GM18519 (cell line): ENCODE results near the gene CPSF3.

Experiments
- ATAC-seq: cut with Tn5 transposase; IDR thresholded peaks from one replicate; pipeline ENCODE4 v1.9.1; 2021; ENCODE audit warnings: mild to moderate bottlenecking, moderate library complexity; ENCODE audit not compliant: unreplicated experiment, low FRiP score

Gene CPSF3

GRCh38 chr2:9462886-9463697 lies 39.6 kb downstream of the CPSF3 start:
- no peak for ATAC-seq

- no peak for ATAC-seq
Measured at GRCh38 chr2:9463698-9464034, 40.2 kb downstream of the CPSF3 start.

GRCh38 chr2:9465170-9465569 lies 41.7 kb downstream of the CPSF3 start:
- no peak for ATAC-seq

GRCh38 chr2:9466147-9466683 lies 42.8 kb downstream of the CPSF3 start:
- no peak for ATAC-seq

- ATAC-seq: no peak
Measured at GRCh38 chr2:9467687-9468086, 44.2 kb downstream of the CPSF3 start.

- ATAC-seq: no peak
Measured at GRCh38 chr2:9471206-9471605, 47.8 kb downstream of the CPSF3 start.

- no peak for ATAC-seq
Measured at GRCh38 chr2:9472511-9472910, 49.1 kb downstream of the CPSF3 start.

GRCh38 chr2:9473308-9473984 lies 50.0 kb downstream of the CPSF3 start:
- no peak for ATAC-seq

- no peak for ATAC-seq
Measured at GRCh38 chr2:9473985-9474360, 50.5 kb downstream of the CPSF3 start.

- peak; percentile 39 for ATAC-seq
Measured at GRCh38 chr2:9474361-9475057, 51.1 kb downstream of the CPSF3 start, which contains the start of gene IAH1. Gene IAH1, plus strand, starts transcription at chr2:9474551. Its CDS starts 16 bp downstream, at chr2:9474567.

- ATAC-seq: no peak
Measured at GRCh38 chr2:9477914-9478313, 54.5 kb downstream of the CPSF3 start.

GRCh38 chr2:9478526-9478925 lies 55.1 kb downstream of the CPSF3 start:
- no peak for ATAC-seq

GRCh38 chr2:9480157-9480556 lies 56.7 kb downstream of the CPSF3 start:
- ATAC-seq: no peak

GRCh38 chr2:9483107-9483506 lies 59.7 kb downstream of the CPSF3 start:
- no peak for ATAC-seq

GRCh38 chr2:9484533-9484932 lies 61.1 kb downstream of the CPSF3 start:
- no peak for ATAC-seq

GRCh38 chr2:9488583-9489547 lies 65.4 kb downstream of the CPSF3 start:
- no peak for ATAC-seq

- ATAC-seq: no peak
Measured at GRCh38 chr2:9490789-9491188, 67.3 kb downstream of the CPSF3 start.

- no peak for ATAC-seq
Measured at GRCh38 chr2:9492927-9493326, 69.5 kb downstream of the CPSF3 start.

GRCh38 chr2:9493478-9493877 lies 70.0 kb downstream of the CPSF3 start:
- ATAC-seq: no peak

- ATAC-seq: no peak
Measured at GRCh38 chr2:9494081-9494480, 70.6 kb downstream of the CPSF3 start.
